Smooth muscle cell (in vitro differentiated cells): ENCODE measurements around the gene ZNF408. TPM values are rescaled to one million over a fixed set of nuclear protein-coding genes. Genes with fewer than 3 reads are reported as not detected.

ENCODE experiments used
- DNase-seq: peaks from one replicate; lab custom pipeline; 2025; ENCODE audit not compliant: unreplicated experiment; lab: John Stamatoyannopoulos, UW
- H2AFZ ChIP-seq: fragments of 200-600 bp; sonication (generic); 2 replicates; pipeline ENCODE4 v1.6.0; 2016; ENCODE audit warnings: antibody characterized with exemption, low read depth, mild to moderate bottlenecking
- H3F3A ChIP-seq: fragments of 200-600 bp; sonication (generic); 2 replicates; pipeline ENCODE4 v1.6.0; 2017; ENCODE audit warnings: antibody characterized with exemption, low read depth
- H3K27ac ChIP-seq: fragments of 200-600 bp; sonication (generic); 2 replicates; pipeline ENCODE4 v1.5.1; 2016; ENCODE audit warnings: low read depth, mild to moderate bottlenecking
- H3K27me3 ChIP-seq: fragments of 200-600 bp; sonication (generic); 2 replicates; pipeline ENCODE4 v1.6.1; 2016; ENCODE audit warnings: low read depth, mild to moderate bottlenecking
- H3K36me3 ChIP-seq: fragments of 200-600 bp; sonication (generic); 2 replicates; pipeline ENCODE4 v1.5.1; 2016; ENCODE audit warnings: low read depth
- H3K4me1 ChIP-seq: fragments of 200-600 bp; sonication (generic); 2 replicates; pipeline ENCODE4 v1.5.1; 2016; ENCODE audit warnings: low read depth
- H3K4me2 ChIP-seq: fragments of 200-600 bp; sonication (generic); 2 replicates; pipeline ENCODE4 v1.6.0; 2016; ENCODE audit warnings: mild to moderate bottlenecking
- H3K4me3 ChIP-seq: fragments of 200-600 bp; sonication (generic); 2 replicates; pipeline ENCODE4 v1.5.1; 2016; ENCODE audit warnings: mild to moderate bottlenecking
- H3K79me2 ChIP-seq: fragments of 200-600 bp; sonication (generic); 2 replicates; pipeline ENCODE4 v1.6.0; 2016; ENCODE audit warnings: low read depth, mild to moderate bottlenecking
- H3K9ac ChIP-seq: fragments of 200-600 bp; sonication (generic); 2 replicates; pipeline ENCODE4 v1.6.0; 2016; ENCODE audit warnings: low read depth
- H3K9me3 ChIP-seq: fragments of 200-600 bp; sonication (generic); replicated peaks from 2 replicates; pipeline ENCODE4 v1.5.1; 2016; ENCODE audit warnings: low read depth
- H4K20me1 ChIP-seq: fragments of 200-600 bp; sonication (generic); 2 replicates; pipeline ENCODE4 v1.6.0; 2016; ENCODE audit warnings: low read depth
- CTCF ChIP-seq: fragments of 200-600 bp; sonication (generic); IDR thresholded peaks from 2 replicates; pipeline ENCODE4 v1.5.1; 2017; ENCODE audit warnings: borderline replicate concordance, mild to moderate bottlenecking, antibody characterized with exemption; ENCODE audit not compliant: insufficient read depth, poor library complexity, severe bottlenecking
- whole genome bisulfite sequencing: methylation state at CpG from one replicate; pipeline ENCODE4 v1.1.7; 2016; ENCODE audit warnings: low lambda C conversion rate; 5-methylcytosine and 5-hydroxymethylcytosine counted together
- polyA plus RNA-seq: library from polyadenylated mRNA; unstranded; fragments of >200 nt; fragmentation: Nextera tagmentation; extraction: Ambion mirVana; gene quantifications from 2 replicates; pipeline ENCODE4 v1.2.1, GENCODE V29; 2016
- total RNA-seq: library from RNA; depleted of rRNA; stranded (reverse); fragments of >200 nt; gene quantifications from 2 replicates; pipeline ENCODE4 v1.2.3, GENCODE V29; 2014

Gene ZNF408
- 6.2 and 13.3 TPM in 2 replicates for total RNA-seq
- 15.8 and 24.1 TPM in 2 replicates for polyA plus RNA-seq

- no peak for TF ChIP-seq CTCF
- Histone ChIP-seq H3K4me2 (peak within 1 kb of the TSS; percentile 100), H3K9ac (peak within 1 kb of the TSS; percentile 92), H2AFZ (peak within 1 kb of the TSS; percentile 96), H3K27ac (peak within 1 kb of the TSS; percentile 96), H3K27me3 (no peaks in the 10 kb centered on the region), H3K79me2 (peaks cover 44% of the 10 kb centered on the region), H3K9me3 (no peaks in the 10 kb centered on the region), H3K36me3 (peaks cover 6% of the 10 kb centered on the region), H4K20me1 (peaks cover 10% of the 10 kb centered on the region), H3F3A (peaks cover 8% of the 10 kb centered on the region), H3K4me1 (peaks cover 8% of the 10 kb centered on the region), H3K4me3 (peak within 1 kb of the TSS; percentile 73)
- WGBS, result 1% methylated on average over 28 of the region's 44 CpGs
- DNase-seq, result peak; percentile 89
Measured at GRCh38 chr11:46700241-46701077, at the start of gene ZNF408, which contains the start of gene ARHGAP1. Gene ZNF408, plus strand, starts transcription at chr11:46701031. Its CDS starts 17 bp downstream, at chr11:46701048. Gene ARHGAP1, minus strand, starts transcription at chr11:46700619. Its CDS starts 4,512 bp downstream, at chr11:46696107.

- 55% methylated on average over 4 of the region's 4 CpGs for WGBS
- peak overlapping the region; percentile 56 for H3K27ac ChIP-seq
- no peak overlapping the region for H2AFZ ChIP-seq
- H3F3A ChIP-seq, result peaks cover 6% of the 10 kb centered on the region
- no peaks in the 10 kb centered on the region for H4K20me1 ChIP-seq
- no peak overlapping the region for H3K4me3 ChIP-seq
- no peaks in the 10 kb centered on the region for H3K4me1 ChIP-seq
- no peak overlapping the region for H3K9ac ChIP-seq
- no peaks in the 10 kb centered on the region for H3K9me3 ChIP-seq
- peak overlapping the region; percentile 12 for H3K4me2 ChIP-seq
- TF ChIP-seq CTCF, result no peak
- H3K79me2 ChIP-seq, result no peaks in the 10 kb centered on the region
- peaks cover 6% of the 10 kb centered on the region for H3K36me3 ChIP-seq
- H3K27me3 ChIP-seq, result no peaks in the 10 kb centered on the region
- no peak for DNase-seq
Measured at GRCh38 chr11:46655631-46656030, 45.2 kb upstream of the ZNF408 start.

GRCh38 chr11:46657186-46657585, 43.6 kb upstream of the ZNF408 start:
- DNase-seq, result no peak
- Histone ChIP-seq H3K4me1 (no peaks in the 10 kb centered on the region), H3K27me3 (no peaks in the 10 kb centered on the region), H3K9me3 (no peaks in the 10 kb centered on the region), H3K4me3 (no peak overlapping the region), H3F3A (peaks cover 6% of the 10 kb centered on the region), H3K27ac (no peak overlapping the region), H3K4me2 (peak overlapping the region; percentile 1), H4K20me1 (no peaks in the 10 kb centered on the region), H2AFZ (no peak overlapping the region), H3K9ac (no peak overlapping the region), H3K79me2 (no peaks in the 10 kb centered on the region), H3K36me3 (peaks cover 6% of the 10 kb centered on the region)
- 86% methylated on average over 3 of the region's 3 CpGs for WGBS
- no peak for TF ChIP-seq CTCF
